Stimulated activated CD4-positive, alpha-beta T cell treated with anti-CD3 and anti-CD28 coated beads, Interleukin-4, amount 100 ng/mL, for 24 hours (primary cell): ENCODE results near the gene OXSR1.
"Not testable (repeated sequence)": the region's sequence is repeated elsewhere in the genome, so short reads cannot be mapped to it uniquely, and the experiment has no call there.

Experiments
- DNase-seq: peaks from one replicate; pipeline ENCODE4 v3.0.0-alpha.2; 2020

The OXSR1 gene

DNA sequence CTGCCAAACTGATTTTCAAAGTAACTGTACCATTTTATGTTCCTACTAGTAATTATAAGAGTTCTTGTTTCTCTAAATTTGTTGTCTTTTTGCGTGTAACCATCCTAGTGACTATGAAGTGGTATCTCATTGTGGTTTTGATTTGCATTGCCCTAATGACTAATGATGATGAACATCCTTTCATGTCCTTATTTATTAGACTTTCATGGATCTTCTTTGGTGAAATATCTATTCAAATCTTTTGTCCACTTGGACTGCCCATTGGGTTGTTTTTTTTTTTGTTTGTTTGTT, 3.6 kb downstream of the OXSR1 start:
- no peak for DNase-seq

DNA sequence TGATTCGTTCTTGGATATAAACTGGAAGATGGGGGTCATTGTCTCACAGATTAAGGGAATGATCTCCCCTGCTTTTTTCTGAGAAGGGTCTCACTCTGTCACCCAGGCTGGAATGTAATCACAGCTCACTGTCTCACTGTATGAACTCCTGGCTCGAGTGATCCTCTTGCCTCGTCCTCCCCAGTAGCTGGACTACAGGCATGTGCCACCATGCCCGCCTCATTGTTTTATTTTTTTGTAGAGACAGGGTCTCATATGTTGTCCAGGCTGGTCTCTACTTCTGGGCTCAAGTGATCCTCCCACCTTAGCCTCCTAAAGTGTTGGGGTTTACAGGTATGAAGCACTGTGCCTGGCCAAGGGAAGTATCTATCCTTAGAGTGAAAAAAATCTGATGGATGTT, 5.4 kb downstream of the OXSR1 start:
- no peak for DNase-seq

DNA sequence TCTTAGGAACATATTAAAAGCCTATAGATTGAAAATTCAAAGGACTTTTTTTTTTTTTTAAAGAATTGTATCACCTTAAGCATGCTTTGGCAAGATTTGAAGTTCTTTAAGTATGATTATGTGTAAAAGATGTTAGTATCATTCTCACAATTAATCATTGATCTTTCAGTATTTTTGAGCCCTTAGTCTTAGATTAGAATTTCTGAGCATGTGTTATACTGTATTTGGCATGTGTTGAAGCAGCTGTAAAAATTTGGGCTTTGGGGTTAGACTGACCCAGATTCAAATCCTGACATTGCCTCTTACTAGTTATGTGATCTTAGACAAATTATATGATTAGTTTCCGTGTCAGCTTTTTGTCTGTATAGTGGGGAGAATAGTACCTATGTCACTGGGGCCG, 6.3 kb downstream of the OXSR1 start:
- DNase-seq = no peak

DNA sequence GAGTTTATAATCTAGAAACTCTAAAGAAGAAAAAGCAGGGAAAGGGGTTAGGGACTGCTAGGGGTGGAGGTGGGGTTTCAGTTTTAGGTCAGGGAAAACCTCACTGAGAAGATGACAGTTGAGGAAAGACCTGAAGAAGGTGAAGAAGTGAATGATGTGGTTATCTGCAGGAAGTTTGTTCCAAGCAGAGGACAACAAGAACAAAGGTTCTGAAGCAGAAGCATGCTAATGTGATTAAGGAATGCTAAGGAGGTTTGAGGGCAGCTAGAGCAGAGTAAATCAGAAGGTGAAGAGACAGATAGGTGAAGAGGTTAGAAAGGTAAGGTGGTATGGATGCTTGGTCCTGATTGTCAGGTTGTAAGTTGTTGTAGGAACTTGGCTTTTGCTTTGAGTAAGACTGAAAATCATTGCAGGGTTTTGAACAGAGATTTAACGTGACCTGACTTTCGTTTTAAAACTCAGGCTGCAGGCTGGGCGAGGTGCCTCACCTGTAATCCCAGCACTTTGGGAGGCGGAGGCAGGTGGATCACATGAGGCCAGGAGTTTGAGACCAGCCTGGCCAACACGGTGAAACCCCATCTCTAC, 8.6 kb downstream of the OXSR1 start:
- DNase-seq = no peak

DNA sequence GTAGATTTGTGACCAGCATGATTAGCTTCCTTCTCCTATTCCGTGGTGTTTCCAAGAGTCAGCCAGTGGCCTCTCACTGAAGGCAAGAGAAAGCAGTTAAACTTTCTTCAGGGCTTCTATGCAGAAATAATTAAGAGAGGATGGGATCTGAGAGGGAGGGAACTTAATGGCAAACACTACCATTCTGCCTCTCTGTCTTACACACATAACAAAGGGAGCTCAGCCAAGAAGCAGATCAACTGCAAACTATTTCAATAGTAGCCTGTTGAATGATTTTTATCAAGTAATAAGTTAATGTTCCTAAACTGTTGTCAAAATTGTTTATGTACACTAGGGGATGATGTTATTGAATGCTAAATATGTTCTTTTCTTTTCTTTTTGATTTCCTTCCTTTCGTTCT, 11.8 kb downstream of the OXSR1 start:
- no peak for DNase-seq

DNA sequence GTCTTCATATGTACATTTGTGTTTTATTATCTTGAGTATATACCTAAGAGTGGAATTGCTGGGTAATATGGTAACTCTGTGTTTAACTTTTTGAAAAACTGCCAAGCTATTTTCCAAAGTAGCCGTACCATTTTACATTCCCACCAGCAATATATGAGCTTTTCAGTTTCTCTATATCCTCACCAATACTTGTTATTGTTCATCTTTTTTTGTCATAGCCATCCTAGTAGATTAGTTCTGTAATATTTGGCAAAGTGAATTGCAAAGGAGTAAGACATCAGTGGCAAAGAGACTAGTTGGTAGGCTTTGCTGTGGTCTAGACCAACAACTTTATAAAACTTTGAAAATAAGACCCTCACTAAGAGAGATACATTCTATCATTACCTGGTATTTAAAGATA, 21.4 kb downstream of the OXSR1 start:
- no peak for DNase-seq

DNA sequence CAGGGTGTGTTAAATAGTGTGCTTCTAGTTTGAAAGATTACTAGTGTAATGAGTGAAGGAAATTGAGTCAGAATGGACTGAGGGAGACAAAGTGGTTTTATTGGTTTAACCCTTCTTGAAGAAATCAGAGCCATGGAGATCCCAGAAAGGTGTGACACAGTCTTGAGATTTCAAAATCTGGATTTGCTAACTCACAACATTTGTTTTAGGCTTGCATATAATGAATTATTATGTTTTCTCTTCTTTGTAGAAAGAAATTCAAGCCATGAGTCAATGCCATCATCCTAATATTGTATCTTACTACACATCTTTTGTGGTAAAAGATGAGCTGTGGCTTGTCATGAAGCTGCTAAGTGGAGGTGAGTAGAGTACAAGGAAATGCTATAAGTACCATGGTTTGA, 25.1 kb downstream of the OXSR1 start:
- DNase-seq = no peak

DNA sequence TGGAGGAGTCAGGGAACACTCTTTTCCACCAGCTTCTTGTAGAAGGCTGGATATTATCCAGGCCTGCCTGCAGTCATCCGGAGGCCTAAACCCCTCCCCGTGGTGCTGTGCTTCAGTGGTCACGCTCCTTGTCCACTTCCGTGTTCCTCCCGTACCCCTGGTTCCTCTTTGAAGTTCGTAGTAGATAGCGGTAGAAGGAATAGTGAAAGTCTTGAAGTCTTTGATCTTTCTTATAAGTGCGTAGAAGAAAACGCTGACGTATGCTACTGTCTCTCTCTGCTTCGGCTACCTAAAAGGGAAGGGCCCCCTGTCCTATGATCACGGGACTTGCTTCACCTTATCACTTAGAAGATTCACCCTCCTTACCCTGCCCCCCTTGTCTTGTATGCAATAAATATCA, 37.6 kb downstream of the OXSR1 start:
- DNase-seq = not testable (repeated sequence)

DNA sequence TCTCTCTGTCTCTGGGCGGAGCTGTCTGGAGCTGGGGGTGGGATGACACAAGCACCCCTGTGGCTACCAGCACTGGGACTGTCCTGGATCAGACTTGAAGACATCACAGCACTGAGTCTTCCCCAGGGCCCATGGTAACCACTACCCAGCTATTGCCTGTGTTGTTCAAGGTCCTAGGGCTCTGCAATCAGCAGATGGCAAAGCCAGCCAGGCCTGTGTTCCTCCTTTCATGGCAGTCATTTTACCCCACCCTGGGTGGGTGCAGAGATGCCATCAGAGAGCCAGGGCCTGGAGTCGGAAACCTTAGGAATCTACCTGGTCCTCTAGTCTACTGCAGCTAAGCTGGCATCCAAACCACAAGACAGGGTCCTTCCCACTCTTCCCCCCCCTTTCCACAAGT, 38.4 kb downstream of the OXSR1 start:
- no peak for DNase-seq

DNA sequence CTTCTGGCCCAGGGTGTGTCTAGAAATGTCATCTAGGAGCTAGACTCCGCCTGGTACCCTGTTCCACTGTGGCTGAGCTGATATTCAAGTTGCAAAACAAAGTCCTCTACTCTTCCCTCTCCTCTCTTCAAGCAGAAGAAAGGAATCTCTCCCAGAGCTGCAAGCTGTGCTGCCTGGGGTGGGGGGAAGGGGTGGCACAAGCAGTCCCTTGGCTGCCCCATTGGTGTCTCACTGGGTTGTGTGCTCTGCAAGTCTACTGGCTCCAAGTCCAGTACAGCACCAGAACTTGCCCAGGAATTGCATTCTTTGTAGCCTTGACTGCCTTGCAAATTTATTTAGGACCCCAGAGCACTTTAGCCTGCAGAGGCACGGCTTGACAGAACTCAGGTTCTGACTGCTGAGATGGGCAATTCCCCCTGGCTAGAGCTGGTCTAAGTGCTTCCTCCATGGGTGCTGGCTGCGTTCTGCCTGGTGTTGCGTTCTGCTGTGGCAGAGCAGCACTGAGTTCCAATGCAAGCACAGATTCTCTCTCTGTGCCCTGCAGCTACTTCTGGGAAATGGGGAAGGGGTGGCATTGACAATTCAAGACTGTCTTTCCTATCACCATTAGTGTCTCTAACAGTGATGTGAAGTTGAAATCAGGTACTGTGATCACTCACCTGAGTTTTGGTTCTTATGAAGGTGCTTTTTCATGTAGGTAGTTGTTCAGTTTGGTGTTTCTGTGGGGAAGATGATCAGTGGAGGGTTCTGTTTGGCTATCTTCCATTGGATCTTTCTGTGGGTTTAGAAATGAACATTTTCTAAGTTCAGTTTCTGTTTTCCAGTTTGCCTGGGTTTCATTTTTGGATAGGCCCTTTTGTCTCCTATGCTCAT, 39.5 kb downstream of the OXSR1 start:
- no peak for DNase-seq

DNA sequence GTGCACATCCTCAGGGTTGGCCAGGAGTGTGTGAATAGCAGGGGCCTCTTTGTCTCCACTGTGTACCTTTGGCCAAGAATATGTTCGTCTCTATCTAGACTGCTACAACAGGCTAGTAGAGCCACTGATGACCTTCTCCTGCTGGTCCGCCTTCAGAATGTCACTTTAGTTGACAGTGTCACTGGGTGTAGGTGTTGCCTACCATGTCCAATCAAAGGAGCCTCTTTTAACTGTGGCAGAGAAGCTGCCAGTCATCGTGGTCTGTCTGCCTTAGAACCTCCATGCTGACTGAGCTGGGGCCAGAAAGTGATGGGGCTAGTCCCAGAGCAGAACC, 40.1 kb downstream of the OXSR1 start:
- DNase-seq = no peak

DNA sequence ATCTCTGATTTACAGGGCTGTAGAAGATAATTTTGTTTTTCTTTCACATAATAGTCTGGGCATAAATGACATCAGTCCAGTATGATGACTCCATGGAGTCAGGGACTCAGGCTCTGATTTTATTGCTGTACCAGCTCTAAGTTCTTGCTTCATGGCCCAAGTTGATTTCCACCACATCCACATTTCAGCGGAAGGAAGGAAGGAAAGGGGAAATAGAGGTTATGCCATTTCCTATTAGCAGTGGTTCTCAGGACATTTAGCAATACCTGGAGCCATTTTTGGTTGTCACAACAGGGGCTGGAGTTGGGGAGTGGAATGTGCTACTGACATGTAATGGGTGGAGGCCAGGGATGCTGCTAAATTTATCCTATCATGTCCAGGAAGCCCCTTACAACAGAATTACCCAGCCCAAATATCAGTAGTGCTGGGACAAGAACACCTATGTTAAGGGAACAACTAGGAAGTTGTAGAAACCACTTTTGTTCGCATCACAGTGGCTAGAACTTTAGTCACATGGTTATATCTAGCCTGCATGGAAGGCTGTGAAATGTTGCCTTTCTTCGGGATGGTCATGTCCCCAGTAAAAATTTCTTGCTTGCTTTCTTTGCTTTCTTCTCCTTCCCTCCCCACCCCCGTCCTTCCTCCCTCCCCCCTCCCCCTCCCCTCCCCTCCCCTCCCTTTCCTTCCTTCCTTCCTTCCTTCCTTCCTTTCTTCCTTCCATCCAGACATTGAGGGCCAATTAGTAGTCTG, 42.1 kb downstream of the OXSR1 start:
- DNase-seq = no peak

DNA sequence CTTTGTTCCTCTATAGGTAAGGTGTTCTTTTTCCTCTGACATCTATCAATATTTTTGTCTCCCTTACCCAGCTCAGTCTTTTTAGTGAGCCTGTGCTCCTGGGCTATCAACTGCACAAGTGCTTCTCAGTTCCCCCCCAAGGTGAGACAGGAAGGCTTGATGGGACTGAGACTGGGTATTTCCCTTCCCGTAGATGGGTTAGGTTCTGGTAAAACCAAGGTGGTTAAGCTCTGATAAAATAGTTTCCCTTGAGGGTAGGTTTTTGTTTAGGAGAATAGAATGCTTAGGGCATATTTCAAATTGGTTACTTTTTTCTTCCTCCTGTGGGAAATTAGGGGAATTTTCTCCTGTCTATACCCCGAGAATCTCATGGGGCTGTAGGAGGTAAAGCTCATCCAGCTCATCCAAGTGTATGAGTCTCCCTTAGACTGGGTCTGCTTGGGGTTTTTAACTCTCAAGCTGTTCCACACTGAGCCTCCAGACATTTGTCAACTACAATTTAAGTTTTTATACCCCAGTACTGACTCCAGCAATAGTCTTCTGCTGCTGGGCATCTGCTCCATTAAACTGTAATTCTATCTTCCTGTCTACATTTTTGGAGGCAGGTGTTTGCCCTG, 44.9 kb downstream of the OXSR1 start:
- no peak for DNase-seq

DNA sequence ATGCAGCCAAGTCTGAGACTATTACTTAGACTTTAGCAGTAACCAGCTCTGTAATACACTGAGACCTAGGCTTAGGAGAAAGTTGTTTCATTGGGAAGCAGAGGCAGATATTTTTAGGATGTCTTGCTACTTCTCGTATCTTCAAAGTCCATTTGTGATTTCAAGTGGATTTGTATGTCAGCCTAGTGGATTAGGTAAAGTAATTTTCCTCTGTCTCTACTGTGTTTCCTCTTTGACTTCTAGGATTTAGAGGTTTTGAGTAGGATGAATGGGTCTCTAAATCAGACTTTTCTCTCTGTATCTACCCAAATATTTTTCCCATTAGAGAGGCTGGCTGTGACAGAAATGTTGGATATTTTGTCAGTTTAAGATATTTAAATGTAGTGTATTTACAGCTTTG, 46.8 kb downstream of the OXSR1 start:
- no peak for DNase-seq

DNA sequence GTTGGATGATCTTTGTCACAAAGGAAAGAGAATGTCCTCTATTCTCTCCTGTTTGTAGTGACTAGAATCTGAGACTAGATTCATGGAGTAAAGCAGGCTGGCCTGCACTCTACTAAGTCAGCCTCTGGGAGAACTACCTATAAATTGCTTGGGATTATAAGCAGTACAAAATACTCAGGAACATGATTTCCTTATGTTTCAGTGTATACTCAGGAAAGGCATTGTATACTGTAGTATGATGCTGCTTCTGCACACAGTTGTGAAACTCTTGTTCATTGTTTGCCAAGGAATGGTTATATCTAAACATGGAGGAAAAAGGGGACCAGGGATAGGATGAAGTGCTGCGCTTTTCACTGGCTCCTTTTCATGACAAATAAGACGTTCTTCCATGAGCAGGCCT, 49.2 kb downstream of the OXSR1 start:
- DNase-seq = no peak

DNA sequence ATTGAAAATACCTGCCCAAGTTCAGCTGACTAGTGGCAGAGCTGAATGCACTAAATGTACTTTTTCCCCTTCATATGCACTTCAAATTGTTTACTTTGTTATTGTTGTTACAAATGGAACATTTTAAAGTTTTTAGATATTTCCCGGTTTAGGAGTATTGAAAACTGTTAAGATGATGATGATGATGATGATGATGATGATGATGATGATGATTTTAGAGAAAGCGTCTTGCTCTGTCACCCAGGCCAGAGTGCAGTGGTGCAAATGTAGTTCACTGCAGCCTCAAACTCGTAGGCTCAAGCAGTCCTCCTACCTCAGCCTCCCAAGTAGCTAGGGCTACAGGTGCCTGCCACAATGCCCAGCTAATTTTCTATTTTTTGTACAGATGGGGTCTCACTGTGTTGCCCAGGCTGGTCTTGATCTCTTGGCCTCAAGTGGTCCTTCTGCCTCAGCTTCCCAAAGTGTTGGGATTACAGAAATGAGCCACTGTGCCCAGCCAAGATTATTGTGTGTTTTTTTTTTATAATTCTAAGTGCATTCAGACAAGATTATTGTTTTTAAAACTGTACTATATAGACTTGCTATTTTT, 54.4 kb downstream of the OXSR1 start:
- DNase-seq = no peak

DNA sequence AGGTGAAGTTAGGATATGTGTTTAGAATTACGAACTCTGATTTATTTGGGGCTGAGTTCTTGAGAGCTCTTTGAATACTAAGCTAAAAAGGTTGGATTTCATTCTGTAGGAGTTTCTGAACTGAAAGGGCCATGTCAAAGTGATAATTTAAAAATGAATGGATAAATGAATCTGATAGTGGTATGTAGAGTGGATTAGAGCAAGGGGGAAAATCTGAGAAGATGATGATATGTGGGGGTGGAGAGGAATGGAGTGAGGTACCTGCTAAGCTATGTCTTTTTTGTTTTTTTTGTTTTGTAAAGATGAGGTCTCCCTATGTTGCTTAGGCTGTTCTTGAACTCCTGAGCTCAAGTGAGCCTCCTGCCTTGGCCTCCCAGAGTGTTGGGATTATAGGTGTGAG, 55.7 kb downstream of the OXSR1 start:
- no peak for DNase-seq

DNA sequence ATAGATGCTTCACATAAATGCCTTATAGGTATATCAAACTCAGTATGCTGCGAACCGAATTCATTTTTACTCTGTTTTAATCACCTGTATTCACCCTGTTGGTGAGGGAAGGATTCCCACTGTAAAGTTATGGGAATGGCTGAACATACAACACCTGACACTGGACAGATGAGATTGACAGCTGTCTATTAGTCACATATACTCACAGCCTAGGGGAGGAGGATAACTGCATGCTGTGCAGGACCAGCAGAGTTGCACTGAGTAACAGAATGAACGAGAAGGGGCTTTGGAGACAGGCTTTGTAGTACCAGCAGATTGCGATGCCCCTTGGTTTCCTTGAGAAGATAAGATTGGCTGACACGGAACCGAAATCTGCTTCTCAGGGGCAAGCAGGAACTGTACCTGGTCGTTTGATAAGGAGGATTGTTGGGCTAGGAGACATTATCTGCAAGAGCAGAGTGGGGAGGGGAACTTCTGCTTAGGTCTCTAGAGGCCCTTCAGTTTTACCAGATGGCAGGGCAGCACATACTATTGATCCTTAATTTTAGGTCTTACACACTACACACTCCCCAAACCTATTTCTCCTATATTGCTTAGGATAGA, 56.8 kb downstream of the OXSR1 start:
- no peak for DNase-seq

DNA sequence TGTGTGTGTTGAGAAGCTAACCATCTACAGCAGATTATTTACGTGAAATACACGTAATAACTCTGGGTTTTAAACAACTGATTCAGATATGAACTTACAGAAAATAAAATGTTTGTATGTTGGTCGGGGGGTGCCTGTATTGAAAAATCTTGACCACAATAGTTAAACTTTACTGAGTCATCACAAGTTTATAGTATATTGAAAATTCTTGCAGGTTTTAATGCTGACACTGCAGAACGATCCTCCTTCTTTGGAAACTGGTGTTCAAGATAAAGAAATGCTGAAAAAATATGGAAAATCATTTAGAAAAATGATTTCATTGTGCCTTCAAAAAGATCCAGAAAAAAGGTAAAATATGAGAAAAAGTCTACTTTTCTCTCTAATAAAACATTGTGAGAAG, 59.0 kb downstream of the OXSR1 start:
- no peak for DNase-seq

DNA sequence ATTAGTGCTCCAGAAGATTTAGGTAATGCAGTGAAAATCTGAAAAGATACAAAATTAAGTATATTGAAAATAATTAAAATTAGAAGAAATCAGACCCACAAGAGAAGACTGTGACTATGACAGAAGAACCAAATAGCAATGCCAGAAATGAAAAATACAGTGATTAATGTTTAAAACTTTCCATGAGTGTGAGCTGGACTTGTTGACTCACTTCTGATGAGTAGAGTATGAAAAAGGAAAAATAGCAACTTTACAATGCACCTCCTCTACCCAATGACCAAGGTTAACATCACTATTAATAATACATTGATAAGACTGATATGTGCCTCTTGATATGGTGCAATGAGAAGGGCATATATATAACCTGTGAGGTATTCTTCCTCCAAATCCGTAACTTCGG, 60.9 kb downstream of the OXSR1 start:
- no peak for DNase-seq

DNA sequence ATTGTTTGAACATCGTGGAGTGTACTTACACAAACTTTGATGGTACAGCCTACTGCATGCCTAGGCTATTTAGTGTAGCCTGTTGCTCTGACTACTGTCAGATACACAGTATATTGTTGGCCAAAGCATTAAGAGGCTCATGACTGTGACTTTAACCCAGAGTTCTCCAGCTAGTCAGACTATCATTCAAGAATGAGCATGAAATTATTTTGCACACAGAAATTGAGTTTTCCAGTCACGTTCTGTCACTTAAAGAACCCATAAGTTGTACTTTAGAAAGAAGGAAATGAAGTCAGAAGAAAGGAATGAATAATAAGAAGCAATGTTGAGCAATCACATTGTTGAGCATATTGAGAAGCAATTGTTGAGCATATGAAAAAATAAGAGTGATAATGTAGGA, 62.7 kb downstream of the OXSR1 start:
- no peak for DNase-seq

DNA sequence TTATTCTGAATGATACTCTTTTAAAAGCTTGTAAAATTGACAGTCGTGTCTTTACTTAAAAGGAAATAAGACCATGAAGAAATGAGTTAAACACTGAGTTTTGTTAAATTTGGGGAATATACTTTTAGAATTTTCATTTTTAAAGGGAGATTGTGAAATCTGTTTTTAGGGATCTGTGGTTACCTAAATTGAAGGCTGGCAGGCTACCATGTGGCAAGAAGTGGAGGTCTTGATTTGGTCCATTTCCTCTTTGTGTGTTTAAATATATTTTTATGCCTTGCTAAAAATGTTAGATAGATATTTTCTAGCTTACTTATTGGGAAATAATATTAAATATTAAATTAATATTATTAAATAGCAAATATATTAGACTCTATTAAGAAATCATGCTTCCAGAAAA, 63.7 kb downstream of the OXSR1 start:
- no peak for DNase-seq

DNA sequence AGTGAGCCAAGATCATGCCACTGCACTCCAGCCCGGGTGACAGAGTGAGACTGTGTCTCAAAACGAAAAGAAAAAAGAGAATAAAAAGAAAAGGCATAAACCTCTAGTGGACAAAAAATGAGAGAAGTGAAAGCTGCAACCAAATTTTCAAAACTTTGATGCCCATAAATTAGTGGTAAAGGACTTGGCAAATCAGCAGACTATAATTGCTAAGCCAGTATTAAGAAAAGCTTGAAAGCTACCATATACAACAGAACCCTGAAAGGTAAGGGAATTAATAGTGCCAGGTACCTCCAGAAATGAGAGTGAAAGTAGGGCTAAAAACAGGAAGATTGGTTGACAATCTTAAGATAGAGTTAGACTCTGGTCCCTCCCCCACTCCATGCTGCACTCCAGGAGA, 67.4 kb downstream of the OXSR1 start:
- no peak for DNase-seq
